K562 (cell line): Measurements from ENCODE around the gene RIMKLA. TPM values are rescaled to one million over a fixed set of nuclear protein-coding genes. Genes with fewer than 3 reads are reported as not detected.

Source experiments
- ATAC-seq: fragments of 200-7000 bp; cut with Tn5 transposase; 3 replicates; pipeline ENCODE4 v1.9.1; 2020; ENCODE audit warnings: moderate library complexity
- BruUV-seq: library from RNA; stranded (reverse); fragments of 400-500 nt; replicated peaks from 2 replicates; lab custom pipeline; 2021; lab: Mats Ljungman, UMichigan
- CTCF ChIA-PET: fragments of 300-600 bp; formaldehyde crosslinking; extraction: SDS; loops from one replicate; lab custom pipeline; 2021; ENCODE audit warnings: low intra/inter-chr PET ratio; lab: Yijun Ruan, JAX
- POLR2A ChIA-PET: fragments of 300-600, 350-650 bp; sonication (Branson Sonifier 250); formaldehyde crosslinking; extraction: SDS; loops from one replicate; lab custom pipeline; 2021; ENCODE audit warnings: antibody characterized with exemption, inconsistent platforms; lab: Yijun Ruan, JAX
- DNase-seq, 4 experiments: peaks; one replicate each; pipeline versions ENCODE4 v3.0.0 to v3.0.0-alpha.2; 2011 to 2018; ENCODE audit warnings: low spot score in 3 of 4, mixed read lengths in 3 of 4; ENCODE audit errors: extremely low read depth in 1 of 4
- FAIRE-seq: peaks from 2 replicates; lab custom pipeline; 2011; peaks lifted over from hg19 to GRCh38; lab: Jason Lieb, UNC
- H2AFZ ChIP-seq: 2 replicates; pipeline ENCODE4 v1.6.0; 2011; ENCODE audit warnings: low read depth, low read length, control low read depth, inconsistent platforms
- H3K27ac ChIP-seq: fragments of 200-600 bp; 3 replicates; pipeline ENCODE4 v1.8.0; 2011; ENCODE audit warnings: low read depth, mild to moderate bottlenecking, control low read depth, inconsistent platforms, low read length, moderate library complexity, mixed read lengths; ENCODE audit errors: extremely low read depth
- H3K27me3 ChIP-seq, 2 experiments: fragments of 300-600 bp in 1 of 2; 2 replicates in 1 of 2; 3 replicates in 1 of 2; pipeline versions ENCODE4 v1.6.0 to v1.8.0; 2011; ENCODE audit warnings: inconsistent platforms in 2 of 2, low read length in 2 of 2, mild to moderate bottlenecking in 1 of 2, mixed read lengths in 1 of 2, moderate library complexity in 1 of 2; ENCODE audit not compliant: control insufficient read depth in 2 of 2, insufficient read depth in 2 of 2
- H3K36me3 ChIP-seq: fragments of 300-600 bp; 3 replicates; pipeline ENCODE4 v1.8.0; 2011; ENCODE audit warnings: mild to moderate bottlenecking, low read length, inconsistent platforms; ENCODE audit not compliant: control insufficient read depth, insufficient read depth
- H3K4me1 ChIP-seq, 2 experiments: fragments of 200-600 bp in 1 of 2; replicated peaks in 1 of 2; 2 replicates in 1 of 2; 3 replicates in 1 of 2; pipeline versions ENCODE4 v1.5.1 to v1.8.0; 2011; ENCODE audit warnings: inconsistent platforms in 2 of 2, low read length in 2 of 2, mild to moderate bottlenecking in 1 of 2, mixed read lengths in 1 of 2, moderate library complexity in 1 of 2; ENCODE audit not compliant: control insufficient read depth in 2 of 2, insufficient read depth in 2 of 2
- H3K4me2 ChIP-seq: 2 replicates; pipeline ENCODE4 v1.6.1; 2011; ENCODE audit warnings: low read length, control low read depth, inconsistent platforms, mixed read lengths; ENCODE audit not compliant: insufficient read depth
- H3K4me3 ChIP-seq: fragments of 200-600 bp; sonication (generic), shearing (Covaris generic); 2 replicates; pipeline ENCODE4 v1.5.1; 2016; ENCODE audit warnings: control low read depth, inconsistent platforms
- H3K79me2 ChIP-seq: fragments of 200-600 bp; 3 replicates; pipeline ENCODE4 v1.8.0; 2011; ENCODE audit warnings: low read length, inconsistent platforms; ENCODE audit not compliant: control insufficient read depth, insufficient read depth
- H3K9ac ChIP-seq, 2 experiments: 2 replicates each; pipeline versions ENCODE4 v1.6.0 to v1.6.1; 2011; ENCODE audit warnings: low read depth in 2 of 2, low read length in 2 of 2, control low read depth in 1 of 2, inconsistent platforms in 1 of 2, mild to moderate bottlenecking in 1 of 2, mixed read lengths in 1 of 2; ENCODE audit not compliant: insufficient read depth in 1 of 2
- H3K9me1 ChIP-seq: one replicate; pipeline ENCODE4 v1.6.0; 2011; ENCODE audit warnings: inconsistent platforms, mild to moderate bottlenecking, low read length, moderate library complexity; ENCODE audit not compliant: control insufficient read depth, insufficient read depth
- H3K9me3 ChIP-seq: replicated peaks from 2 replicates; pipeline ENCODE4 v1.5.1; 2011; ENCODE audit warnings: low read depth, low read length, inconsistent platforms; ENCODE audit not compliant: control insufficient read depth, insufficient read depth
- H4K20me1 ChIP-seq: replicated peaks from 2 replicates; pipeline ENCODE4 v1.6.1; 2011; ENCODE audit warnings: low read length, inconsistent platforms, mixed read lengths; ENCODE audit not compliant: control insufficient read depth, insufficient read depth
- SMARCA5 ChIP-seq: fragments of 450-650 bp; IDR thresholded peaks from 2 replicates; pipeline ENCODE4 v1.6.1; 2016
- ZNF165 ChIP-seq: fragments of 250-450 bp; sonication (Bioruptor Pico); IDR thresholded peaks from 2 replicates; pipeline ENCODE4 v1.4.0; 2020; ENCODE audit warnings: borderline replicate concordance
- ZNF274 ChIP-seq: IDR thresholded peaks from 2 replicates; pipeline ENCODE4 v1.6.1; 2011; ENCODE audit warnings: low read depth, mild to moderate bottlenecking, low read length, moderate library complexity, borderline replicate concordance
- WGBS: fragments of 100-300 bp; shearing (Covaris generic); methylation state at CpG from one replicate; pipeline ENCODE4 v1.1.6; 2016; ENCODE audit warnings: low coverage, mixed read lengths; ENCODE audit not compliant: insufficient coverage; ENCODE audit errors: missing lambda C conversion rate; 5-methylcytosine and 5-hydroxymethylcytosine counted together
- in situ Hi-C: fragments of 300-500 bp; cut with MboI; formaldehyde crosslinking; loops from 4 replicates; pipeline ENCODE4 v1.15.0; 2018; ENCODE audit warnings: inconsistent platforms, mixed read lengths
- intact Hi-C: fragments of 100-400 bp; cut with micrococcal nuclease; formaldehyde crosslinking; loops from 2 replicates; pipeline ENCODE4 v1.14.2; 2022
- polyA plus RNA-seq, 8 experiments: library from polyadenylated mRNA; depleted of rRNA in 4 of 8; stranded (reverse) in 5 of 8; unstranded in 3 of 8; fragments of >200 nt; fragmentation: Nextera tagmentation in 2 of 8; fragmentation: Illumina TruSeq in 1 of 8; extraction: Ambion mirVana in 2 of 8; extraction: Trizol in 1 of 8; gene quantifications; 2 replicates each; pipeline versions ENCODE4 v1.2.1 to v1.2.3, GENCODE V29; 2011 to 2014; ENCODE audit warnings: inconsistent platforms in 1 of 8, missing spikeins in 1 of 8
- total RNA-seq, 7 experiments: library from RNA; depleted of rRNA in 6 of 7; stranded (reverse); fragments of >200 nt in 6 of 7; fragmentation: Illumina TruSeq in 2 of 7; extraction: Trizol in 2 of 7; gene quantifications; 2 replicates each; pipeline versions ENCODE4 v1.2.1 to v1.2.3, GENCODE V29; 2011 to 2021; ENCODE audit warnings: low replicate concordance in 1 of 7

Gene RIMKLA
- total and polyA plus RNA-seq, 9 of the 15 experiments (the other 6 are each of a cell fraction or from before 2014, with no cell fraction given) = 0.02 TPM; not detected in 8

GRCh38 chr1:42392967-42393848 lies 12.6 kb downstream of the RIMKLA start:
- Histone ChIP-seq H3K9me1 (no peaks in the 10 kb centered on the region), H3K4me3 (no peak overlapping the region), H3K9ac (no peak overlapping the region), H3K27ac (no peak overlapping the region), H3K4me2 (no peak overlapping the region), H3K36me3 (no peaks in the 10 kb centered on the region), H3K27me3 (peaks cover 36 to 43% of the 10 kb centered on the region in 2 experiments), H3K9me3 (no peaks in the 10 kb centered on the region; the same call in 1 of the 2 replicates), H2AFZ (no peak overlapping the region), H3K4me1 (no peaks in the 10 kb centered on the region), H3K79me2 (no peaks in the 10 kb centered on the region), H4K20me1 (no peaks in the 10 kb centered on the region; the same call in 1 of the 2 replicates)
- FAIRE-seq = no peak
- CTCF ChIA-PET = interaction anchor here (0.6 kb wide), 1 partner anchor 834 kb away, joined by 3 read pairs; no protein-coding TSS in a partner anchor
- no peak for DNase-seq
- POLR2A ChIA-PET = interaction anchor here (1.0 kb wide), 1 partner anchor 9 kb away, joined by 4 read pairs; no protein-coding TSS in a partner anchor
- WGBS = 0% methylated on average over 2 of the region's 2 CpGs
- ATAC-seq = no peak
- intact Hi-C loops = no loop called here
- TF ChIP-seq ZNF274 (no peak), SMARCA5 (no peak), ZNF165 (no peak)
- in situ Hi-C loops = no loop called here
- no TSS peak for BruUV-seq
